Pons (tissue), 1 donor: ENCODE results near the gene GAB2.
A peak's percentile ranks its signal among the peaks of the same experiment; 100 is the strongest.
"Not testable (repeated sequence)": the region's sequence is repeated elsewhere in the genome, so short reads cannot be mapped to it uniquely, and the experiment has no call there.

Source experiments
- DNase-seq: peaks from one replicate; pipeline ENCODE4 v3.0.0-alpha.2; 2016; ENCODE audit warnings: low spot score

Gene GAB2

DNA sequence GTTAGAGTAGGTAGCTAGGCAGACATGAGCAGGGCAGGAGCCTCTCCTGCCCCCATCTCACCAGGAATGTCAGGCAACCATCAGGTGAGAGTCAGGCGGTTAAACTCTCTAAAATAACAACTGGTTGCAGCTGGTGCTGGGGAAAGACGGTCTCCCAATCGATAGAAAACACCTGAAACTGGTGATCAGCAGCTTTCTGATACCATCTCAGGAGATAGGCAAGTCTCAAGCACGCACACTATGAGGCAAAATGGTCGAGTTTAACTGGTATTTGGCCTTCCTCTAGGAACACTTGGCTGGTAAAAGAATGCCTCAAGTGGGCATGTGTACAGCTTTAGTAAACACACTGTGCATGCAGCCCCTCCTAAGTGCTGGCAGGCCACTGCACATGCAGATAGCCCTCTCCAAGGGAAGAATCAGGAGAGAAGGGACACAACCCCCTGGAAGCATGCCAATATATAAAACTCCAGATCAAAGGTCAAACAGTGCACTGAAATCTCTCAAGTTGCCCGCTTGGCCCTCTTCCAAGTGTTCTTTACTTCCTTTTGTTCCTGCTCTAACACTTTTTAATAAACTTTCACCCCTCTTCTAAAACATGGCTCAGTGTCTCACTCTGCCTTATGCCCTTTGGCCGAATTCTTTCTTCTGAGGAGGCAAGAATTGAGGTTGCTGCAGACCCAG is 140.2 kb downstream of the GAB2 start:
- DNase-seq, result no peak

DNA sequence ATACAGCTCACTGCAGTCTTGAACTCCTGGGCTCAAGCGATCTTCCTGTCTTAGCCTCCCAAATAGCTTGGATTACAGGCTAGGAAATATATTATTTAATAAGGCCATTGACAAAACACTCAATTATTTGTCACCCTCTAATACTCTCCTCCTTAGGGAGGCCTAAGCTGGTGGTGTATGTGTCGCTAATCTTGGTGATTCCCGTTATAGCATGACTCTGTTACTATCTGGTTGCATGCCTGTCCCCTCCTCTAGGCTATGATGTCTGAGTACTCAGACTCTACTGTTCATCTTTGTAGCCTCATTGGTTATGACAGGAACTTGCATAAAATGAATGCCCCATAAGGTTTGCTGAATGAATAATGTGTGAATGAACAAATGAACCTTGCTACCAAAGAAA is 141.3 kb downstream of the GAB2 start:
- no peak for DNase-seq

DNA sequence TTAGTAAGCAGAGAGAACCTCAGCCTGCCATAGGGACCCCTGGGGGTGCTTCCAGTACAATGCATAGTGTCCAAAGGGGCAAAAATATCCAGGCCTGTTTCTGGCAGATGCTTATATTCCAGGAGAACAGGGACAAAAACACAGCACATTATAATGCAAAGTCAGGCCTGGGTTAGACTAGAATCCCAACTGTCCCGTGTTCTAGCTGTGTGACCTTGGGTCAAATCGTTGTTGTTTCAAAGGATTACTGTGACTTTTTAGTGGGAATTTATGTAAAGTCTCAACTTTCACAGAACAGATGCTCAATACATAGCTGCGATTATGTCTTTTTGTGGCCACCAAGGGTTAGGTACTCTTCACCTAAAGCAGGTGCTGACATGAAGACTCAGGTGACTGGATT is 142.9 kb downstream of the GAB2 start:
- DNase-seq, result no peak

DNA sequence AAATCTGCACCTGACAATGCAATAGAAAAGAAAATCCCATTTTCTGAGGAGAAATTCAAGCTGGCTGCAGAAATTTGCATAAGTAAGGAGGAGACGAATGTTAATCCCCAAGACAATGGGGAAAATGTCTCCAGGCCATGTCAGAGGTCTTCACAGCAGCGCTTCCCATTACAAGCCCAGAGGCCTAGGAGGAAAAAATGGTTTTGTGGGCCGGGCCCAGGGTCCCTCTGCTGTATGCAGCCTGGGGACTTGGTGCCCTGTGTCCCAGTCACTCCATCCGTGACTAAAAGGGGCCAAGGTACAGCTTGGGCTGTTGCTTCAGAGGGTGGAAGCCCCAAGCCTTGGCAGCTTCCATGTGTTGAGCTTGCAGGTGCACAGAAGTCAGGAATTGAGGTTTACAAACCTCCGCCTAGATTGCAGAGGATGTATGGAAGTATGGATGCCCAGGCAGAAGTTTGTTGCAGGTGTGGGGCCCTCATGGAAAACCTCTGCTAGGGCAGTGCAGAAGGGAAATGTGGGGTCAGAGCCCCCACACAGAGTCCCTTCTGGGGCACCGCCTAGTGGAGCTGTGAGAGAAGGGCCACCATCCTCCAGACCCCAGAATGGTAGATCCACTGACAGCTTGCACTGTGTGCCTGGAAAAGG is 144.9 kb downstream of the GAB2 start:
- not testable (repeated sequence) for DNase-seq

DNA sequence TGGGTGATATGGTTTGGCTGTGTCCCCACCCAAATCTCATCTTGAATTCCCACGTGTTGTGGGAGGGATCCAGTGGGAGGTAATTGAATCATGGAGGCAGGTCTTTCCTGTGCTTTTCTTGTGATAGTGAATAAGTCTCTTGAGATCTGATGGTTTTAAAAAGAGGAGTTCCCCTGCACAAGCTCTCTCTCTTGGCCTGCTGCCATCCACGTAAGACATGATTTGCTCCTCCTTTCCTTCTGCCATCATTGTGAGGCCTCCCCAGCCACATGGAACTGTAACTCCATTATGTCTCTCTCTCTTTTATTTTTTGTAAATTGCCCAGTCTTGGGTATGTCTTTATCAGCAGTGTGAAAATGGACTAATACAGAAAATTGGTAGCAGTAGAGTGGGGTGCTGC is 145.8 kb downstream of the GAB2 start:
- not testable (repeated sequence) for DNase-seq

DNA sequence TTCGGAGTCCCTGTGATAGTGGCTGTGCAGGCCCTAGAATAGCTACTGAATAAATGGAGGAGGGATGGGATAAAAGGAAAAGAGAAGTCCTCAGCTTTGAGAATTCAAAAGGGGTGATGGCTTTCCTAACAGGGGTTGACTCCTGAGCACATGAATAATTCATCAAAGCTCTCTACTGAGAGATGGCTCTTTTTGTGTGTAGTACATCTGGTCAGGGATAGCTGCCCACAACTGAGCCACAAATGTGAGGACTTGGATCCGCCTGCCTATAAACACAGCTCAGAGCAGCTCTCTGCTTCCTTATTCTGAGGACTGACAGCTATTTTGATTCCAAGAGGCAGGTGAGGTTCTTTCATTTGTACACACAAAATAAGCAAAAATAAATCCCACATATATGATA is 146.6 kb downstream of the GAB2 start:
- DNase-seq, result peak; percentile 80

DNA sequence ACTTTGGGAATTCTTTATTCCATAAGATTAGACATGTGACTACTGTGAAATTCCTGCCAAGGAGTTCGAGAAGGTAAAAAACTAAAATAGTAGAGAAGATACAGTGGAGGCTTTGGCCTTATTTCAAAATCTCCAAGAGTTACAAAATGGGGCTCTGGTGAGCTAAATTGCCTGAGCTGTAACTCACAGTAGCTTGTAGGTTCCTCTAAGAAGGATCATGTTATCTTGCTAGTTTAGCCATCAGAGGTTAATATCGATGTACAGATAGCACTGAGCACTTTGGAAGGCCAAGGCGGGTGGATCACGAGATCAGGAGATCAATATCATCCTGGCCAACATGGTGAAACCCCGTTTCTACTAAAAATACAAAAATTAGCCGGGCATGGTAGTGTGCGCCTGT is 147.8 kb downstream of the GAB2 start:
- DNase-seq, result no peak

DNA sequence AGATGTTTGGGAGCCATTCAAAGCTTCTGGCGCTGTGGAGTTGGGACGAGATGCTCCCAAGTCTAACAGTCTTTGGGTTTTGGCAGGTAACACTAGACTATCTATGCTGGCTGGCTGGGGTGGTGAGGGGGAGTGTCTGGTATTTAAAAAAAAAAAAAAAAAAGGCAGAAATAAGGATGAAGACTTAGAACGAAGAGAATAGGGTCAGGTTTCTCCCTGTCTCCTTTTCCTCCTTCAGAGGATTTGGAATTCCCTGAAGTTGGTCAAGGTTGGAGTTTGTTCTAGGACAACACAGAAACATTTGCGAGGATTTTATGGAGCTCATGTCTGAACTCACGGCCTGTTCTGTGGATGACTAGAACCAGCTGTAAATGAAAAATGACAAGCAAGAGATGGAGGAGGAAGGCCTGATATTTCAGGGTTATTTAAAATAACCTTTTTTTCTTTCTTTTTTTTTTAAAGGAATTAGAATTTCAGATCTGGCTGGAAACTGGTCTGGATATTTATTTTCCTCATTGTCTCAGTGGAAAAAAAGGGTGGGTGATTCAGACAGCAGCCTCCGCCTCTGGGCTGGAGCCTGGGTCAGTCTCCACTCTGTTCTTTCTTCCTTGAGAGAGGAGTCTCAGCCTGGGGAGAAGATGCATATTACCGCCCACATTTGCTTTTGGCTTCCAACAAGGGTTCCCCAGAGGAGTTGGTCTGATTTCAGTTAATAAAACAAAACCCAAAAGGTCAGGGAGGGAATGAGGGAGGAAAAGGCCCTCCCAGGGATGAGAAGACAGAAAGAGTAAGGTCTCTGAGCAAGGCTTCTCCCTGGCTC is 148.8 kb downstream of the GAB2 start:
- DNase-seq, result no peak

DNA sequence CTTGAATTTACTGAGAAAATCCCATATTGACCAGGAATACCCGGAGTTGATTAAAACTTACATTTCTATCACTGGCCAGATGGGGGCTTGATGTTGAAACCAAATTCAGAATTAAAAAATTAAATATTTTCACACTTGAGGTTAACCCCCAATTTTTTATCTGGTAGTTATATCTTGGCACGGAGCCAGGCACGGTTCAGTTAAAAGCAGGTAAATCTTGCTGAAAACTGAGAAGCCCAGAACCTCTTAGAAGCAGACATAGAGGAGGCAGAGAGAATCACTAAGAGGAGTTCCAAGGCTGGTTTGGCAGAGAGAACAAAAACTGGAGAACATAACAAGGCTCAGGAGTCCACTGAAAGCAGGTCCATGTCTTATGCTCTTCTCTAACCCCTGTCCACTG is 151.2 kb downstream of the GAB2 start:
- no peak for DNase-seq

DNA sequence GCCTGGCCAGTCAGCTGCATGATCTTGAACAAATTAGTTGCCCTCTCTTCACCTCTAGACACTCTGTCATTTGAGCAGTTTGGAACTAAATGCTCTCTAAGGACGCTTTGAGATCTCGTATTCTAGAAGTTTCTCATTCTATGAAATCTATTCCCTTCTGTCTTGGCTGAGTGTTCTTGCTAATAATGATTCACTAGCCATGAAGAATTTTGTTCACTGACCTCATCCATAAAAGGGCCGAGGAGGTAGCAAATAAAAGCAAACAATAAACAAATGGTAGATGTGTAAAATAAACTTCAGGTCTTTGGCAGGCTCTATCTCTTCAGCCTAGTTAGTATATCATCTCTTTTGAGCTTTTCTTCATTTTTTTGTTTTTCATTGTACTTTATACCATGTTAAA is 152.3 kb downstream of the GAB2 start:
- no peak for DNase-seq

DNA sequence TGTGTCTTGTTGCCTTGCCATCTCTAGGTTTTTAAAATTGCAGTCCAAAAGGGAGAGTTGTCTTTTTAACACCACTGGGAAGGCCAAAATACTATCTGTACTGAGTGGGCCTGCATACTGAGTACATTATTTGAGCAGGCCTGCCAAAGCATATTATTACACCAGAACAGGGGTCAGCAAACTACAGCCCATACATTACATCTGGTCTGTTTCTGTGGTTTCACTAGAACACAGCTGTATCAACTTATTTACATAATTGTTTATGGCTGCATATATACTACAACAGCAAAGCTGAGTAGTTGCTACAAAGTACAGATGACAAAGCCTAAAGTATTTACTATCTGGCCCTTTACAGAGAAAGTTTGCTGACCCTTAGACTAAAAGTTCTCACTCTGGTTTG is 154.9 kb downstream of the GAB2 start:
- no peak for DNase-seq

DNA sequence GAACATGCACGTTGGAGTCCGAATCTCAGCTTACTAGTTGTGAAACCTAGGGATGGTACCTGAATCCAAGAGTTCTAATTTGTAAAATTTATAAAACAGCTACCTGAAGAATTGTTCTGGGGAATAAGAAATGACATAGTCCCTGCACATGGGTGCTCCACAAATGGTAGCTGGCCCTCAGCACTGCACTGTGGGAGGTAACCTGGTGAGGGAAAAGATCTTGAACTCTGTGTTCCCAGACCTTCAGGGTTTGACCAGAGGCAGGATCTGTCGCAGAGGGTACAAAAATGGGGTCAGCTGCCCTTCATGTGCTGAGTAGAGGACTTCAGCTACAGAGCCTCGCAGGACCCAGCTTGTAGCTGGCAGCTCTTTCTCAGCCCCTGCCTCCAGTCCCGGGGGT is 155.4 kb downstream of the GAB2 start:
- DNase-seq, result no peak

DNA sequence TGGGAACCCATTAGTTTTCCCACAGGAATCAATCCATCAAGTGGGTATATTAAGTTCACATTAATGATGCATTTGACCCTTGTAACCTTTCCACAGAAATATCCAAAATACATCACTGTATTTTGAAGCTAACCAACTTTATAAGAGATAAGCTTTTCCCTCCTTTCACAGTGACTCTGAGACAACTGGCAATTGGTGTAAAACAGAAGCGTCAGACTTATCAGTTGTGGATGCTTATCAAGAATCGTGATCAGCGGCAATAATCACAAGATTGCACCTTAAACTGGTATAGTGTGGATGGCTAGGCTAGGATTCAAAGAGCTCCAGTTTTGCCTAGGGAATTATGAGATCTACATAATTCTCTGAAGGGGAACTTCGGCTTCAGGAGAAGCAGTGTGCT is 155.8 kb downstream of the GAB2 start:
- no peak for DNase-seq

DNA sequence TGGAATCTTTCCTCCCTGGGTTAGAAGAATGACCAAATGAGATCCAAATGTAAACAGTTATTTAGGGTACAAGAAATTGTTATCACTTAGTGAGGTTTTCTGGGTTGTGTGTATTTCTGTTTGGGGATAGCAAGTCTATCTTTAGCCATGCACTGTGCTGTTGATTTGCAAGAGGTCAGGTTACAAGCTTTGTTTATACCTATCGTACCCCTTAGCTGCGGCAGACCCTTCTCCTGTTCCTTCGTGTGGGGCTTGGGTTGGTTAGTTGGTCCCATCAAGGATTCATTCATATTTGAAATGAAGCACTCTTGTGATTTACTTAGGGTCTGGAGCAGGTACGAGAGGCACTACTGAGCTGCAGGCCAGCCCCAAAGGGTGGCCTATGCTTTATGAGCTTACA is 156.3 kb downstream of the GAB2 start:
- no peak for DNase-seq

DNA sequence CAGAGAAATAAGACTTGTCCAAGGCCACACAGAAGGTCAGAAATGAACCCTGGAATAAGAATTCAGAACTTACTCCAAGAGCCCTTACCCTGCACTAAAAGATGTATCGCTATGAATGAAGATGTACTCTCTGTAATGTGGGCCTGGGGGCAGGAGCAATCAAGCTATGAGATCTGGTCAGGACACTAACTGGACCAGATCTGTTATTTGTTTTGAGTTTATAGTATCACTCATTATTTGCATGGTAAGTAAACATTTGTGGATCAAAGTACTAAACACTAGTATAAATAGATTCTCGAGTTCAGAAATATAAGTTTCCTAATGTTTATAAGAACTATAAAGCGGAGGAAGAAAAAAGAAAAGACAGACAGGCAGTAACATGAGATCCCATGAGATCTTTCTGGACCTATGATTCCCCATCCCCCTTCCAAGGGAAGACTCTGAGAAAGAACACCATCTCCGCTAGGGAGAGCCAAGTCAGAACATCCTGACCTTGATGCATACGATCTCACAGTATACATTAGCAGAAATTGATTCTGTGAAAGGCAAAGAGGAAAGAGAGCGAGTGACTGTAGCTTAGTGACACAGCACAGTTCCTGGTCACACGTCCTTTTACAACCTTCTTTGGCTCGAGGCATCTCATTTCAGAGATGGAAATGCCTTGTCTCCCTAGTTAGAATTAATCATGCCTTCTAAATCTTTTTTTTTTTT is 157.7 kb downstream of the GAB2 start:
- DNase-seq, result no peak

DNA sequence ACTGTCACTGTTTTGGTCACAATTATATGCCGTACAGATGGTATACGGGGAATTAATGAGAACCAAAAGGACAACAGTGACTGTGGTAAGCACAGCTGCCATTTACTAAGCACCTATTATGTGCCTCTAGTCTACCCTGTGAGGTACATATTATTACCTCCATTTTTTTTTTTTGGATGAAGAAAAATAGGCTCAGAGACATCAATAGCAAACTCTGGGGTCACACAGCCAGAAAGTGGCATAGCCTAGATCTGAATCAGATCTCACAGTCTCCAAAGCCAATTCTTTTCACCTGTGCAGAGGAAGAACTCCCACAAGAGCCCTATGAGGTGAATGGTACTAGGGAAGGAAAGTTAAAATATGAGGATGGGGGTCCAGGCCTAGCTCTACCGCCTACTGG is 160.0 kb downstream of the GAB2 start:
- DNase-seq, result no peak

DNA sequence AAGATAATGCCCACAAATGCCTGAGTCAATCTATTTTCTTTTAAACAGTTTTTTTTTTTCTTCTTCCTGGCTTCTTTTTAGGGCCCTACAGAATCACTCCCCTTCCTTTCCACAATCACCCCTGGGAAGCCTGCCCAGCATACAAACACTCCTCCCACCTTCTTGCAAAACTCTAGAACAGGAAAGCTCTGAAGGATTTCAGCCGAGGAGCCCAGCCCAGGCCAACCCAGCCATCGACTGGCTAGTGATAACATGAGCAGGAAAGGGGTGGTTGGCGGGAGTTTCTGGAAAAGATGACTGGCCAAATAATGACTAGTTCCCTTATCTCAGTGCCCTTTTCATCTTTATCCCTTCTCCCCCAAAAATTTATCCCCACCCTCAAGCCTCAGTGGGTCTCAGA is 160.7 kb downstream of the GAB2 start:
- DNase-seq, result no peak

DNA sequence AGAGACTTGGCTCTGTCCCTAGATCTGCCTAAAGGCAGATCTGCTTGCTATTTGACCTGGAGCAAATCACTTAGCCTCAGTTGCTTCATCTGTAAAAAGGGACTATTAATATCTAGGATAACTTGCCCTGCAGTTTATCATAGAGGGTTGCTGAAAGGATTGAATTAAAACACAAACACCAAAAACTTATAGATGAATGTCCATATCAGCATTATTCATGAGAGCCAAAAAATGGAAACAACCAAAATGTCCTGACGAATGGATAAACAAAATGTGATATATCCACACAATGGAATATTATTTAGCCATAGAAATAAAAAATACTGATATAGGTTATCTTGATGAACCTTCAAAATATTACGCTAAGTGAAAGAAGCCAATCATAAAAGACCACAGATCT is 161.7 kb downstream of the GAB2 start:
- DNase-seq, result no peak

DNA sequence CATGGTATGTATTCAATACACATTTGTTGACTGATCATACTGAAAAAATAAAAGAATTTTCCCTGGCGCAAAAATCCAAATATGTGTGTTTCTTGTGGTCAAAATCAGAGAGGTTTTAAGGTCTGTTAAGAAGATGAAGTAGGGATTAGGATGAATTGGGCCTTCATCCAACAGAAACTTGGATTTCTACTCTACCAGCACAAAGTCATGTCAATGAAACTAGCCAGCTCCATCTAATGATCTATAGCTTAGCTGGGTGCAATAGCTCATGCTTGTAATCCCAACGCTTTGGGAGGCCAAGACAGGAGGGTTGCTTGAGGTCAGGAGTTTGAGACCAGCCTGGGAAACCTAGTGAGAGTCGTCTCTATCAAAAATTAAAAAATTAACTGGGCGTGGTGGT is 163.4 kb downstream of the GAB2 start:
- DNase-seq, result no peak

DNA sequence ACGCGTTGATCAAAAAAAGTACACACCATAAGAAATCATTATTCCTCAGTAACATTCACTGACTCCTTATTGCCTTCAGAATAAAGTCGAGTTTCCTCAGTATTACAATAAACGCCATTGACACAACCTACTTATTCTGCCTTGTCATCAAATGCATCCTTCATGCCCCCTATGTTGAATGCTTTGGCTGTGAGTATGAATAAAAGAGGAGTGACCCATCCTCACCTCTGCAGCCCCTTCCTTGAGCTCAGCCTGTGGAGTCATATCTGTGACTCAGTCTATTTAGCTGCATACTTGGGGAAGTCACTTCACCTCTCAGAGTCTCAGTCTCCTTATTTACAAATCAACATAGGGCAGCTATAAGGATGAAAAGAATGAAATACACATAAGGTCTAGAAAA is 163.8 kb downstream of the GAB2 start:
- no peak for DNase-seq

DNA sequence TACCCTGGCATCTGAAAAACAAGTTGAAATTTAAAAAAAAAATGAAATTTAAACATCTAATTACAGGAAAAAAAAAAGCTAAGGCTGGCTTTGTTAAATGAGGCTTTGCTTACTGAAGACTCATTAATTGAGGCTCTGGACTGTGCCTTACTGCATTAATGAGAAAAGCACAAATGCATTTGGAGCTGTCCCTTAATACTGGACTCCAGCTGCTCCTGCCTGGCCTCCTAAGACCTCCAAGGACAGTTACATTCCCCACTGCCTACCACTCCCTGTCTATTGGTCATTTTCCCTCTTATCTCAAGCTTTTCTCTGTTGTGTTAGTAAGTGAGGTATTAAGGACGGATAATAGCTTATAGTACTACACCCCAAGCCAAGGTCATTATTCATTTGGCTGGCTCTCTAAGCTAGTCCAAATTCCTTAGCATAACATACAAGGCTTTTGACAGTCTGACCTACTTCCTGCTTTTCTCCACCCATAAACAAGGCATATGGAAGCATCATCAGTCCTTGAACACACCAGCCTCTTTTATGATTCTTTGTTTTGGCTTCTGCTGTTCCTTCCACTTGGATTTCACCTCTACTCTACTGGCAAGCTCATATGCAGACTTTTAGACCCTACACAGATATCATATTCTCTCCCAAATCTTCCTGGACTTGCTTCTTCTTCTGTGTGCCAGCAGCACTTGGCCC is 166.4 kb downstream of the GAB2 start:
- no peak for DNase-seq

DNA sequence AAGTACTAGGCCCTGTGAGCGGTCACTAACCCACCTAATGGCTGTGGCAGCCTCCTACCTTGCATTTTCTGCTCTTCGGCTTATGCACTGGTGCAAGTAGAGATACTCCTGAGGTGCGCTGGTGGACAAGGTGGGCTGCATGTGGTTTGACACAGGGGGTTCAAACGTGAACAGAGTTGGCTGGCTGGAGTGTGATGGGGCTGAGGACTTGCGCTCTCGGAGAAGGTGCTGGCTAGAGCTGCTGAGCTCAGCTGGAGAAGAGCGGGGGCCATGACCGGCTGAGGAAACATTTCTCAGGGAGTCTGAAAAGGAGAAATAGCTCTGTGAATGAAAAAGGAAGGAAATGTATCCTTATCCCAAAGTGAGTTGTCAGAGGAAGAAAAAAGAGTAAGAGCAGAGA is 167.5 kb downstream of the GAB2 start:
- no peak for DNase-seq
